CMK (cell line): ENCODE results near the gene SYT6.

ENCODE experiments used
- DNase-seq: peaks from one replicate; pipeline ENCODE4 v3.0.0-alpha.2; 2010; ENCODE audit warnings: low read depth

SYT6 gene, protein sequence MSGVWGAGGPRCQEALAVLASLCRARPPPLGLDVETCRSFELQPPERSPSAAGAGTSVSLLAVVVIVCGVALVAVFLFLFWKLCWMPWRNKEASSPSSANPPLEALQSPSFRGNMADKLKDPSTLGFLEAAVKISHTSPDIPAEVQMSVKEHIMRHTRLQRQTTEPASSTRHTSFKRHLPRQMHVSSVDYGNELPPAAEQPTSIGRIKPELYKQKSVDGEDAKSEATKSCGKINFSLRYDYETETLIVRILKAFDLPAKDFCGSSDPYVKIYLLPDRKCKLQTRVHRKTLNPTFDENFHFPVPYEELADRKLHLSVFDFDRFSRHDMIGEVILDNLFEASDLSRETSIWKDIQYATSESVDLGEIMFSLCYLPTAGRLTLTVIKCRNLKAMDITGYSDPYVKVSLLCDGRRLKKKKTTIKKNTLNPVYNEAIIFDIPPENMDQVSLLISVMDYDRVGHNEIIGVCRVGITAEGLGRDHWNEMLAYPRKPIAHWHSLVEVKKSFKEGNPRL

DNA sequence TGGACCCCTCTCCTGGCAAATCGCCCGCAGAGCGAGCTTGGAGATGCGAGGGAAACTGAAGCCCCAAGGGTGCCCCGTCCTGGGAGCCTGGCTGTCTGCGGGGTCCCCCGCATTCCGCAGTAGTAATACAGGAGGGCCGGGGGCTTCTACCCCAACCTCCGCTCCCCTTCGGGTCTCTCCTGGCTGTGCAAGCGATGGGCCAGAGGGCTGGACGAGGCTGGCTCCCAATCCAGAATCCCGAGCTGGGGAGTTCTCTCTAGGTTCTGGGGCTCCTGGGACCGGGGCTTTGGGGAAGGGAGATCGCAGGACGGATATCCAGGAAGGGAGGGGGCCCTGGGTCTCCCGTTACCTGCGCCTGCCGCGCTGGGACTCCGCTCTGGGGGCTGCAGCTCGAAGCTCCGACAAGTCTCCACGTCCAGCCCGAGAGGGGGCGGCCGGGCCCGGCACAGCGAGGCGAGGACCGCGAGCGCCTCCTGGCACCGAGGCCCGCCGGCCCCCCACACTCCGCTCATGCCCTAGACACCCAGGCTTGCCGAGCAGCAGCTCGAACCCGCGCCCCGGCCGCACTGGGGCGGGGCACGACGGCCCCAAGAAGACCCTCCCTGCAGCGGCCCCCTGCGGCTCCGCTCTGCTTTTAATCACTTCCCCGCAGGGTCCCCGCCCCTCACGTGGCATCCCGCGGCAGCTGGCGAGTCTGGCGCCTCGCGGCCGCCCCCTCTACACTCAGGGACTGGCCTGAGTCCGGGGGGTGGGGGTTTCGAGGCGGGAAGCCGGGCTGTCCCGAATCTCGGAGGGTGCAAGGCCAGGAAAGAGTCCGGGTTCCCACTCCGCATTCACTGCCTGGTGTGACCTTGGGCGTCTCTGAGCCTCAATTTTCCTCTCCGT is at the start of gene SYT6:
TSS of gene SYT6 (minus strand) at position 609 of the 885 bp plus-strand sequence. CDS start at position 512, 97 bp downstream.
- DNase-seq = no peak

DNA sequence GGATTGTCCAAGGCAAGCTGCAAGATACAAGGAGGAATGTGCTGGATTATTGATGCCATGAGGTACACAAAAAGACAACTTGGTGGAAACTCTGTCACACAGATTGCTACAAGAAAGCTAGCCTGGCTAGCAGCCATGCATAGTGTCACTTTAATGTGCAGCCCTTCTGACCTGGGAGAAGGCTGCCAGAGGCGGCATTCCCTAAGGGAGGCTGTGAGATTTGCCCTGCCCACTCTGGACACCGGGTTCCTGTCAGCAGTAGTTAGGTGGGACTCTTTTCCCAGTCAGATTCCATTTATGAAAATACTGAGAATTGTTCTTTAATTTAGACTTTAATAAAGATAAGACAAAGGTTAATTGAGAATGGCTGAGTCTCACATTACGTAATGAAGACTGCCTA is 47.8 kb upstream of the SYT6 start:
- DNase-seq = no peak

DNA sequence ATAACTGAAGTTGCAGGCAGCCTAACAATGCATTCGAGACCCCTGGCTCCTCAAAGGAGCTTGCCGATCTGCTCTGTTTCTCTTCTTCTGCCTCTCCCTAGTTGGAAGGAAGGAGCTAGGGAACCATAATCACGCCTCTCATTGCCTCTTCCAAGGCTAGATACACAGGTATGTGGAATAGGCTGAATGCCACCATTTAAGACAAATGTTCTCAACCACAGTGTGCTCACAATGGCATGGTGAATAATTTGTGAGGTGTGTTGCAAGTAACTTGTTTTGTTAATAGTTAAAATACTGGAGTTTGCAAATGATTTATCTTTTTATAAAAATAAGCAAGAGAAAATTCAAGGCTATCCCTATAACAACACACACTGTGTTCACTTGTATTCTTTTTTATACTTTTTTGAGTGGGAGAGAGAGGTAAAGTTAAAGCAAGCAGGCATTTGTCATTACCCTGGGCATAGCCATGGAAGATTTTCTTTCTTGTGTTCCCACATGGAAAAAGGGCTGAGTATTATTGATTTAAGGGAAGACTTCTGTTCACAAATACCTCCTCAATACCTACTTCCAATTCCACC is 45.4 kb upstream of the SYT6 start:
- no peak for DNase-seq

DNA sequence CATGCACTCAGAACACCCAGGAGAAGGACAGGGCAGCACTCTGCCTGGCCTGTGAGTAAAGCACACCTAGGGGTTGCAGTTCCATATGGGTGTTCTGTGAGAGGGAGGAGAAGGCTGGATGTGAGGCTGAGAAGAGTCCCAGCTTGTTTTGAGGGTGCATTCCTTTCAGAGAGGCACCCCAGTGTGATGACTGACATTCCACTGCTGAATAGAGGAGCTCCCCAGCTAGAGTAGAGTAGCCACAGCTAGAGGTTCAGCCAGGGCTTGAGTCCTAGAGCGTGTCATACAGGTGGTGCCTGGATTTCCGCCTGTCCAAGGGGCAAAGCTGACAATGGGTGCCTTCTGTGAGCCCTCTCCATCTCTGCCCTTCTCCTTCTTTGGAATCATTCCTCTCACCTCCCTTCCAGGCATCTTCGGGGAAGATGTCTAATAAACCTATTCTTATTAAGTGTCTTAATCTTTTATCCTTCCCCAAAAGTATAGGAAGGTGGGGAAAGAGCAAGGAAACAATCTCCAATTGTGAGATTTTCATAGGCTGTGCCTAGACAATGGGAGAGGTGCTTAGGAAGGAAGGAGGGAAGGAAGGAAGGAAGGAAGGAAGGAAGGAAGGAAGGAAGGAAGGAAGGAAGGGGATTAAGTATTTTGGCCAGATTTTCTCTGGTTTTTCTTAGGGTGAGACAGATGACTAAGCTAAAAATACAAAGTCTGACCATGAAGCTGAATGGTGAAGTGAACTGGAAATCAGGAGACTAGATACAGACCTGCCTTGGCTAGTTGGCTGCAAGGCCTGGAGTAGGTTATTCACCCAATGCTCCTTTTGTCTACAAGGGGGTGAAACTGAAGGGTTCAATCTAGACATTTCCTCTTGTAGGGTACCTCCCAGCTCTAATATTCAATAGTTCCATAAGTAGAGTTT is 43.6 kb upstream of the SYT6 start:
- no peak for DNase-seq

DNA sequence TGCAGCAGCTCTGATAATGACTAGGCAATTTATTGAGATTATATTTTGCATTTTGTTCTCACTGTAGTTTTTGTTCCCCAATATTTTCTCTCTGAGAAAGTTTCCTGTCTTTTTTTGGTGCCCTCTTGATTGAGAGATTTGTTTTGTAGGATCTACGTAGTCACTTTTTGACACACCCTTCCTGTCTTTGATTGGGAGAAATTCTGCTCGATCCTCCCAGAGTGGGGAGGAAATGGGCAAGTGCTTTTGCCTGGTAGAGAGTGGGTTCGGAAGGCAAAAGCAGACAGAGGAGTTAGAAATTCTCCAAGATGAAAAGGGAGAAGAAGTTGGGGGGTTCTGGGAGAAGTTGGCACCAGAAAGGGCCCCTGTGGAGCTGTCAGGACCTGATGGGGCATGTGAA is 42.1 kb upstream of the SYT6 start:
- no peak for DNase-seq

DNA sequence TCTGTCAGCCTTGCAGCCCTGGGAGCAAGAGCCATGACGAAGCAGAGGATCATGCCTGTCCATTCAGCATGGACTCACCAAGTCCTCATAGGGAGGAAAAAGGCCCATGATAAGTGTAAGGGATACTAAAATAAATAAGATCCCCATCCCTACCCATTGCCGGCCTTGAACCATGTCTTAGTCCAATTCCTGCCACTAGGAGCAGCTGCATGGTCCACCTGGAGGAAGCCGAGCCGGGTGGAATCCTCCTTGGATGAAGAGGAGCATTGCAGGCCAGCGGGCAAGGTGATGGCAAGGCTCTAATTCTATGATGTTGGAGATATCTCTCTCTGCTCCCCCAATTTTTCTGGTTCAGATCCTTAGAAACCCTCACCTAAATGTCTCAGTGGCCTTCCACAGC is 38.7 kb upstream of the SYT6 start:
- DNase-seq = no peak

DNA sequence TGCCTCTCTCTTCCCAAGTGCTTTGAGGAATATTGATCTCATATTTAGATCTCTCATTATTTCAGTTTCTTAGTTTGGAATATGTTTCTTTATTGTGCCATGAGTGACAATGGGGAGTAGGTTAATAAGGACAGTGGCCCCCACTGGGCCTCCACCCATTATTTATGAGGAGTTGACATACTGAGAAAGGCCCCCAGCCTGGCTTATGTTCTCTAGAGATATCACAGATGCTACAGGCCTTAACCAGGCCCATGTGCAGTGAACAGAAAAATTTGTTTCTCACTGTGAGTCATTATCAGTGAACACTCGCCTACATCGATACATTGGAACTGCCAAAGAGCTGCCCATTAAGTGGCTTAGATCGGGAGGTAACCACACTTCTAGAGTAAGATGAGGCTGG is 35.7 kb upstream of the SYT6 start:
- DNase-seq = no peak

DNA sequence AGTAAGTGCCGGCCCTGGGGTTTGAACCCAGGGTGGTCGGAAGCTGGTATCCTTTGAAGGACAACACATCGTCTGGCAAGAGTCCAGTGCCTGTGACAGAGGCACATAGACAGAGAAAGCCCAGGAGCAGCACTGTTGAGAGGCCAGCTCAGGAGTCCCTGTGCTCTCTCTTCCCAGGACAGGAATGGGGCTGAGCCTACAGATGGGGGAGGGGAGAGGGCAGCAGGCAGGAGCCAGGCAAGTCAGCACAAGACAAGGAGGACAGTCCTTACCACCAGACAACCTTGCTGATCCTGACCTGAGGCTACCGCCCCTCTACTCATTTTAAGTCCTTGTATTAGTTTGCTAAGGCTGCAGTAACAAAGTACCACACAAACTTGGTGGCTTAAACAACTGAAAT is 27.7 kb upstream of the SYT6 start:
- no peak for DNase-seq

DNA sequence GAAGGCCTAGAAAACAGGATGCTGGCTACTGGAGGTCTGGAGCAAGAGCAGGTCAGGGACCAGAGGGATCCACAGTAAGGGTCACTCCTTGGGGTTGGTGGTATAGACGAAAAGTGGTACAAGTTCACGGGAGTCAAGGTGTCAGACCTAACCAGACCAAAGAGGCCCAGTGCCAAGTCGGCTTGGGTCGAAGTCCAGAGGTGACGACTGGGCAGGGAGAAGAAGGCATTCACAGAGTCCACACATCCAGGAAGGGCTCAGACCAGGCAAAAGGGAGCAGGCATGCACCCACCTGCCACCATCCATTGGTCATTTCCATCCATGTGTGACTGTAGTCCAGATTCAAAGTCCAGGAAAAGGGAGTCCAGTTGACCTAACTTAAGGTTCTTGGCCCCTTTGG is 27.1 kb upstream of the SYT6 start:
- no peak for DNase-seq

DNA sequence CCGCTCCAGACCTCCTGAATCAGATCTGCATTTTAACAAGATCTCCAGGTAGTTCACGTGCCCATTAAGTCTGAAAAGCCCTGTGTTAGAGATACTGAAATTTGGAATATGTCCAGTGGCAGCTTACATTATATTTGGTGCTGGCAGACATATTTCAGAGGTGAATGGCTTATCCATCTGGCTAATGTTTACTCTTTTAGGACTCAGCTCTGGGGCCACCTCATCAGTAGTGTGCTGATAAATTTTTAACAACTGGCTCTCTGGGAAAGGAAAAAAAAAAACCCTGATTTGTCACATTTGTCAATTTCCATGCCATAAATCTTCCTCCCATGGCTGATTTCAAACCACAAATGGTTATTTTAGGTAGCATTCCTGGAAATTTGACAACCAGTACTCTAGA is 25.3 kb upstream of the SYT6 start:
- DNase-seq = no peak

DNA sequence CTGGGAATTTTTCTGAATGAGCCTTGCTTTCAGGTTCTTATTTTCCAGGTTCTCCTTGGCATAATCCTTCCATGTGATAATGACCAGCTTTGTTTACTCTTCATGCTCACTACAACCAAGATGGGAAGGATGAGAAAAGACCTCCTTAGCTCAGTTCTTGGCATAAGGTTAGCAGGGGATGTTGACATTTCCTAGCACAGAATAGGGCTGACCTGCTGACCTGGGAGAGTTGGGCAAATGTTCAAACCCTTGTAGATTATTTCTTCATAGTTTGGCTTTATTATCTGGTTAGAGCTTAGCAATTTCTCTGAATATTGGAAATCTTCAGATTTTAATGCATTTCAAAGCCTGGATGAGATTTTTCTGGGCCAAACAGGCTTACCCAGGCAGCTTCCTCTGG is 23.6 kb upstream of the SYT6 start:
- DNase-seq = no peak

DNA sequence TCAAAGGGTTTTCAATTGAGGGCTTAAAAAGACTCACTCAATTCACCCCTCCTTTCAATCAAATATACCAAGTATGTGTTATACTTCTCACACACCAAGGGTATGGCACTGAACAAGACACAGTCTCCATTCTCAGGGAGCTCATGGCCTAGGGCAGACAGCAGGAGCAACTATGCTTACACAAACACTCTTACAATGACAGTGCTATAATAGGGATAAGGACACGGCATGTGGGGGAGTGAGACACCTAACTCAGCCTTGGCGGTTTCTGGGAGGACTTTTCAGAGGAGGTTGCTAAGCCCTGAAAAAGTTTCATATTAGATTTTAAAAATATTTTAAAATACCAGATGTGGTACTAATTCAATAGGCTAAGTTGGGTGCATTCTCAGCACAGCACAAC is 22.7 kb upstream of the SYT6 start:
- DNase-seq = no peak

DNA sequence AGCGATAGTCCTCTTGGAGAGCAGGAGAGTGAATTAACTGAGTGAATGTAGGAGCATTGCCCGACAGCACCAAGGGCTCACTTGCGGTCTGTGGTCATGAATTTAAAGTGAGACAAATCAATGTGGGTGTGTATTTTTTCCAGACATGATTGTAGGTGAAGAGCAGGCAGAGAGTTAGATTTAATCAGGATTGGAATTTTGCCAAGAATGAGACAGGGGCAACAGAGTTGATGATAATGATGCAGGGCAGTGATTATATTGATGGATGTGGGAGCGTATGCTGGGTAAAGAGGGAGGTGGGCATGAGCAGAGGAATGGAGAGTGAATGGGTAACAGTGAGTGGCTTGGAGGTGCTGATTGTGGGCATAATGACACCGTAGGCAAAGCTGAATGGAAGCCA is 20.0 kb upstream of the SYT6 start:
- no peak for DNase-seq

DNA sequence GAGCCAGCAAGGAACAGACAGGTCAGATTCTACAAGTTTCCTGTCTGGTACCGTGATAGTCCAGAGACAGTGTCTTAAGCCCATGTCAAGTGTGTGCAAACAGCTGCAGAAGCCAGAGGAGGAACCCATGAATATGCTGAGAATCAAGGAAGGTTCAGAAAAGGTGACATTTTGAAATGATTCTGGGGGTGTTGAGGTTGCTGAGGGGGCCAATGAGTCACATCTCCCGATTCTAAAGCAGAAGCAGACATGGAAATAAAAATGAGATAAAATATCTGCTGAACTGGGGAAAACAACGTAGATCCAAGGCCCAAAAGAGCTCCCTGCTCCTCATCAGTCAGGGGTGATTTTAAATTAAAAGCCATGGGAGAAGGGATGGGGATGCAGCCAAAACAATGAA is 15.8 kb upstream of the SYT6 start:
- no peak for DNase-seq

DNA sequence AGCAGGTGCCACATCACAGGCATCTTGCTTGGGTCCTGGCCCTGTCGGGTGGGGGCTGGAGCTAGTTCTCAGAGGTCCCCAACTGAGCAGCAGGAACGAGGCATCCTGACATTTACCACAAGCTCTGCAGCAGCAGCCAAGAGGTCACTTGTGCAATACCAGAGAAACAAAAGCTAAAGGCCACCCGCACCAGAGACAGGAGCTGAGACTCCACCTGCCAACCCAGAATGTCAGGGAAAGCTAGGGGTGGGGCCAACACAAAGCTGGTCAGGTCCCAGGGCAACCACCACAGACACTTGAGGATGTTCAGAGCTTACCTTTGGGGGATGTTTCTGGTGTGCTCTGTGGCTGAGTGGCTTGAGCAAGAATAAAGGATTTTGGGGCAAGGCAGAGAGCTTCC is 13.6 kb upstream of the SYT6 start:
- no peak for DNase-seq

DNA sequence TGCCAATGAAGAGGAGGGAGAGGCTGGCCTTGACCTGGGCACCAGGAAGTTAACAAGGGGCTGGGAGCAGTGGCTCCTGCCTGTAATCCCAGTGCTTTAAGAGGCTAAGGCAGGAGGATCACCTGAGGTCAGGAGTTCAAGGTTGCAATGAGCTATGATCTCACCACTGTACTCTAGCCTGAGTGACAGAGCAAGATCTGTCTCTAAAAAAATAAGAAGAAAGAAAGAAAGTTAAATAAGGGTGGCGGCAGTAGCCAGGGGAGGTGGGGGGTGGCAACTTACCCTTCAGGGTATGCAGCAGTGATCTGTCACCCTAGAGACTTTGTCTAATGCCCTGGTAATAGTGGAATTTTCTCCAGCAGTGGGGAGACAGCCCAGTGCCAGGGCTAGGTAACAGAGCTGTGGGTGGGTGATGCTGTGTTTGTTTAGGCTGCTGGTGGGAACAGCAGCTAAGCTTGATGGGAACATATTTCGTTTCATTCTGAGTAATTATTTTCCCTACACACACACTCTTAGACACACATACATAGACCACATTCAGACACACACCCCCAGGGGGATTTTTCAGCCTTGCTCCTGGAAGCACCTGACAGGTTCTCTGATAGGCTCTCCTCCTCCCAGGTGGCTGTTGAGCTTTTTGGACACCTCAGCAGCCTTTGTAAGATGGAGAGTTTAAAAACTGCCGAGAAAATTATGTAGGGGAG is 11.3 kb upstream of the SYT6 start:
- DNase-seq = no peak

DNA sequence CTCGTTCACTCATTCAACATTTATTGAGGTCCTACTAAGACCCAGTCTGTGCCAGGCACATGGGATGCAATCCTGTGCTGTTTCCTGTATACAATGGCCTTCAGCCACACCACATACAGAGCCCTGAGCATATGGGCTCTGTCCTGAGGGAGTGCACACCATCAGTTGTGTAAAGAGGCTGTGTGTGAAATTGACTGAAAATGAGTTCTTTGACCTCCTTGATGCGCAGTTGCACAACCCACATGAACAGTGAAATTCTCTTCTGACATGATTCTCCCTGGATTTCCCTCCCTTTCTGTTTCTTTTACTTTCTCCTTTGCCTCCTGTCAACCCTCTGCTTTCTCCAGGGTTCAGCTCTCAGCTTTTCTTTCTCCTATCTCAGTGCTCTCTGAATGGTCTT is 6.3 kb upstream of the SYT6 start:
- DNase-seq = no peak

DNA sequence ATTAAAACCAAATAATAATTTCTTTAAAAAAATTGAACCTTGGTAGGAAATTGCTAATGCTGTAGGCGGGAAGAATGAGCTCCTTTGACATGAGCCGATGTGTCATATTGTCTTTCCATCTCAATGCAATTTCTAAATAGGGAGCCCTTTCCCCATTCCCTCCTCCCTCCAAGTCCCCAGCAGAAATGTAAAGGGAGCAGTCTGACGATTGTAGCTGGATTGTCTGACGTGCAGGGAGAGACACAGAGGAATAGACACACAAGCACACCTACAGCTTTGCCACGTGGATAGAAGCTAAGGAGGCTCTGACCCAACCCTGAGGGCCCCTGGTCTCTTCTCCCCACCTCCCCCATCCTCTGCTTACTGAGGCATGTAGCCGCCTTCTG is 3.6 kb upstream of the SYT6 start:
- no peak for DNase-seq

DNA sequence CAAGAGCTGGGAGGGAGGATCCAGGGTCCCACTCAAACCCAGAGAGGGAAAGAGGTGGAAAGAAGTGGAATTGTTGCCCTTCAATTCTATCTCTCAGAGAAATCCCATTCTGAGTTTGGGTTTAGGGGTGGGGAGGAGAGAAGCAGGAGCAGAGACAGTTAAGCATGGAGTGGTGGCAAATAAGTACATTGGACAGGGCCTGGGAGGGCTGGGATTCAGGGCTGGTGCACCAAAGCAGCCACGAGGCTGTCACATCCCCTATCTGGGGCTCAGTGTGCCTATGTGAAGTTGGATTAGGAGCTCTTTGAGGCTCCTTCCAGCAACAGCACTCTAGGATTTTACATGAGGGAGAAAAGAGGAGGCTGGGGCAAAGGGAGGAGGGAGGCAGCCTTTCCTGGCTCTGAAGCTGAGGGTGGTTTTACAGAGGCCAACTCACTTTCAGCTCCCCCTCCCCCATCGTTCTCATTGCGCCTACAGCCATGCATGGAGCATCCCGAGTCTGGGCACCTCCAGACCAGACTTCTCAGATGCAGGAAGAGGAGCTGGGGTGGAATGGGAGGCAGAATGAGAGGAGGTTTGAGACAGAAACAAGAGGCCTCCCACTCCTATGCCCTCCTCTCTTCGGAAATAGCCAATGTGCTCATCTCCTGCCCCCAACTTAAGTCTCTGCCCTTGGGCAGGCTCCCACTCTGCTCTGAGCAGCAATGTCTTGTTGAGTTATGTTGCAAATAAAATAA is 3.0 kb upstream of the SYT6 start:
- DNase-seq = no peak

DNA sequence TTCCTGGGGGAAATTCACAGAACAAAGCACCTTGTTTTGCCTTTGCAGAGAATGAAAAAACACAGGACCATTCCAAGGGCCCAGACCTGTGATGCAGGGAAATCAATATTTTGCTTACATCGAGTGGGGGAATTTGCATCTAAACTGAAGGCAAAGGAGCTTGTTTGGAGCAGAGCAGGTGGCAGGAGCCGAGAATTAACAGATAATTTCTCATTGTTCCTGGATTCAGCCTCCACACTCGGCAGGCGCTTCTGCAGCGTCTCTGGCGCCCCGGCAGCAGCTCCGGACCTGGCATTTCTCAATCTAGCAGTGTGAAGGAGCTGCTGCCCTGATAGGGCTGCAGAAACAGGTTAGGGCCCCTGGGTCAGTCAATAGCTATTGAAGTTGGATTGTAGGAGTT is 2.0 kb upstream of the SYT6 start:
- DNase-seq = no peak

DNA sequence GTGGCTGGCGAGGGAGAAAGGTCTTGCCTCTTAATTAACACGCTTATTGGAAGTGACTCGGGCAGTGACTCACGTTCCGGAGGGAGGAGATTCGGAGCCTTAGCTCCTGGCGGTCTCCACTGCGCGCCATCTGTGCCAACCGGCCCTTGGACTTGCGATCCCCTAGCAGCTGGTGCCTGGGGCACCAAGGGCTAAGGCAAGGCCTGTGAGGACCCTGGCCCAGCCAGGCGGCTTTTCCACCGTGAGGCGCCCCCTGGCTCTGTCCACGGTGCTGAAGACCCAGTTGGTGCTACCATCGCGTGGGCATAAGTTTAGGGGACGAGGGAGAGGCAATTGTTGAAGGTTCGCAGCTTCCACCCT is 1.3 kb upstream of the SYT6 start:
- no peak for DNase-seq
